Endodermal cell (in vitro differentiated cells): ENCODE data around the gene UTP20. TPM values are rescaled to one million over a fixed set of nuclear protein-coding genes. Genes with fewer than 3 reads are reported as not detected.

ENCODE experiments used
- DNase-seq: peaks from one replicate; pipeline ENCODE4 v3.0.0-alpha.2; 2017
- H3K27ac ChIP-seq: 2 replicates; pipeline ENCODE4 v1.5.1; 2013; ENCODE audit warnings: mild to moderate bottlenecking, low read depth, low read length, moderate library complexity
- H3K27me3 ChIP-seq: 2 replicates; pipeline ENCODE4 v1.6.1; 2013; ENCODE audit warnings: mild to moderate bottlenecking, low read length, moderate library complexity; ENCODE audit not compliant: insufficient read depth, control insufficient read depth, poor library complexity, severe bottlenecking
- H3K36me3 ChIP-seq: 2 replicates; pipeline ENCODE4 v1.7.0; 2013; ENCODE audit warnings: mild to moderate bottlenecking, low read length, moderate library complexity; ENCODE audit not compliant: control insufficient read depth, insufficient read depth
- H3K4me1 ChIP-seq: one replicate; pipeline ENCODE4 v1.7.0; 2013; ENCODE audit warnings: low read length; ENCODE audit not compliant: control insufficient read depth, insufficient read depth
- H3K4me3 ChIP-seq: 2 replicates; pipeline ENCODE4 v1.5.1; 2013; ENCODE audit warnings: mild to moderate bottlenecking, low read length, moderate library complexity
- H3K9ac ChIP-seq: 2 replicates; pipeline ENCODE4 v1.6.1; 2013; ENCODE audit warnings: mild to moderate bottlenecking, low read length, moderate library complexity; ENCODE audit not compliant: poor library complexity, severe bottlenecking; ENCODE audit errors: extremely low read depth
- H3K9me3 ChIP-seq: 2 replicates; pipeline ENCODE4 v1.6.1; 2013; ENCODE audit warnings: mild to moderate bottlenecking, low read length, moderate library complexity; ENCODE audit not compliant: control insufficient read depth
- H3K27ac Mint-ChIP-seq: 2 replicates; pipeline ENCODE4 v1.8.0; 2020; ENCODE audit warnings: mixed read lengths
- H3K27me3 Mint-ChIP-seq: 2 replicates; pipeline ENCODE4 v1.8.0; 2021; ENCODE audit warnings: mild to moderate bottlenecking, mixed read lengths; ENCODE audit not compliant: insufficient read depth
- H3K36me3 Mint-ChIP-seq: 2 replicates; pipeline ENCODE4 v1.8.0; 2020; ENCODE audit warnings: low read depth, mixed read lengths
- H3K4me1 Mint-ChIP-seq: 2 replicates; pipeline ENCODE4 v1.8.0; 2020; ENCODE audit warnings: mixed read lengths
- H3K4me3 Mint-ChIP-seq: 2 replicates; pipeline ENCODE4 v1.8.0; 2020; ENCODE audit warnings: mild to moderate bottlenecking, moderate library complexity, mixed read lengths
- H3K9me3 Mint-ChIP-seq: 2 replicates; pipeline ENCODE4 v1.8.0; 2020; ENCODE audit warnings: mild to moderate bottlenecking, mixed read lengths
- CTCF ChIP-seq: fragments of 200-600 bp; sonication (generic); conservative IDR thresholded peaks from 2 replicates; pipeline ENCODE4 v1.5.0; 2021; ENCODE audit warnings: antibody characterized with exemption, mild to moderate bottlenecking
- WGBS, 2 experiments: methylation state at CpG; one replicate each; pipeline versions ENCODE4 v1.1.5 to v1.1.7; 2013; ENCODE audit warnings: missing lambda C conversion rate in 2 of 2, mixed read lengths in 1 of 2; ENCODE audit not compliant: insufficient coverage in 1 of 2, insufficient read length in 1 of 2; 5-methylcytosine and 5-hydroxymethylcytosine counted together
- total RNA-seq, 2 donors: library from RNA; stranded (reverse); fragmentation: NEBNext Ultra II Directional in 1 of 2; extraction: Animal tissue kit (Norgen Biotek cat#: 25700) in 1 of 2; gene quantifications; 2 replicates in 1 of 2; 3 replicates in 1 of 2; pipeline ENCODE4 v1.2.1, GENCODE V29; 2021

UTP20 gene
- total RNA-seq, 2 donors from 2014 or later, result 22.1 to 29.1 TPM

- peaks cover 74% of the 10 kb centered on the region for H3K36me3 ChIP-seq
- peaks cover 8% of the 10 kb centered on the region for H3K9me3 ChIP-seq
- no peak for TF ChIP-seq CTCF
- H3K27me3 ChIP-seq, result no peaks in the 10 kb centered on the region
- no peak for DNase-seq
- peaks cover 67% of the 10 kb centered on the region for H3K36me3 Mint-ChIP-seq
- H3K4me3 ChIP-seq, result no peak overlapping the region
- no peaks in the 10 kb centered on the region for H3K4me1 Mint-ChIP-seq
- no peaks in the 10 kb centered on the region for H3K27me3 Mint-ChIP-seq
- no peaks in the 10 kb centered on the region for H3K4me1 ChIP-seq
- no peak overlapping the region for H3K27ac ChIP-seq
- no peak overlapping the region for H3K27ac Mint-ChIP-seq
- 83 to 100% methylated on average over 1 to 3 of the region's 3 CpGs for WGBS, 2 experiments
- peaks cover 4% of the 10 kb centered on the region for H3K9me3 Mint-ChIP-seq
- H3K4me3 Mint-ChIP-seq, result no peak overlapping the region
- H3K9ac ChIP-seq, result no peak overlapping the region
Observed at GRCh38 chr12:101343893-101344292, 64.0 kb downstream of the UTP20 start.

GRCh38 chr12:101351682-101352081, 71.8 kb downstream of the UTP20 start:
- Histone ChIP-seq H3K4me1 (no peaks in the 10 kb centered on the region), H3K27me3 (no peaks in the 10 kb centered on the region), H3K9me3 (peaks cover 18% of the 10 kb centered on the region), H3K9ac (no peak overlapping the region), H3K27ac (no peak overlapping the region), H3K4me3 (no peak overlapping the region), H3K36me3 (peaks cover 83% of the 10 kb centered on the region)
- H3K27ac Mint-ChIP-seq, result no peak overlapping the region
- no peak for TF ChIP-seq CTCF
- H3K4me3 Mint-ChIP-seq, result no peak overlapping the region
- no peaks in the 10 kb centered on the region for H3K4me1 Mint-ChIP-seq
- peaks cover 10% of the 10 kb centered on the region for H3K9me3 Mint-ChIP-seq
- no peaks in the 10 kb centered on the region for H3K27me3 Mint-ChIP-seq
- WGBS, 2 experiments, result 95 to 97% methylated on average over 3 to 4 of the region's 4 CpGs
- no peak for DNase-seq
- H3K36me3 Mint-ChIP-seq, result peaks cover 73% of the 10 kb centered on the region

- Histone ChIP-seq H3K9me3 (no peaks in the 10 kb centered on the region), H3K27ac (no peak overlapping the region), H3K4me3 (no peak overlapping the region), H3K27me3 (no peaks in the 10 kb centered on the region), H3K9ac (no peak overlapping the region), H3K4me1 (no peaks in the 10 kb centered on the region), H3K36me3 (peaks cover 78% of the 10 kb centered on the region)
- DNase-seq, result no peak
- no peak overlapping the region for H3K27ac Mint-ChIP-seq
- no peaks in the 10 kb centered on the region for H3K9me3 Mint-ChIP-seq
- no peaks in the 10 kb centered on the region for H3K27me3 Mint-ChIP-seq
- TF ChIP-seq CTCF, result no peak
- H3K36me3 Mint-ChIP-seq, result peaks cover 55% of the 10 kb centered on the region
- H3K4me1 Mint-ChIP-seq, result no peaks in the 10 kb centered on the region
- no peak overlapping the region for H3K4me3 Mint-ChIP-seq
- 93 to 100% methylated on average over 2 to 5 of the region's 5 CpGs for WGBS, 2 experiments
Observed at GRCh38 chr12:101356794-101357193, 76.9 kb downstream of the UTP20 start.
